ENCODE results near the gene ZNF133. TPM values are rescaled to one million over a fixed set of nuclear protein-coding genes. Genes with fewer than 3 reads are reported as not detected.

ZNF133 gene
- polyA plus RNA-seq, 1 donor from 2014 or later: 71.2 TPM

- TF ChIP-seq SMC3 (conservative IDR thresholded peaks at IDR 0.05; ENCODE audit: poor library complexity): no peak
- no peak for TF ChIP-seq MXI1 (conservative IDR thresholded peaks at IDR 0.05; ENCODE audit: poor library complexity, severe bottlenecking)
- no peak for TF ChIP-seq EP300 (conservative IDR thresholded peaks at IDR 0.05; ENCODE audit: poor library complexity, severe bottlenecking)
- no peak for TF ChIP-seq TAF1 (IDR thresholded peaks at IDR 0.05; ENCODE audit: low read depth)
- no peak for TF ChIP-seq REST (IDR thresholded peaks at IDR 0.05; ENCODE audit: borderline replicate concordance)
- TF ChIP-seq EZH2 (IDR thresholded peaks at IDR 0.05; ENCODE audit: borderline replicate concordance, insufficient read depth, low read length, poor library complexity, severe bottlenecking): no peak
- no peak for TF ChIP-seq RAD21 (conservative IDR thresholded peaks at IDR 0.05)
- TF ChIP-seq CTCF (IDR thresholded peaks at IDR 0.05; ENCODE audit: poor library complexity, severe bottlenecking): no peak
- TF ChIP-seq POLR2AphosphoS5 (IDR thresholded peaks at IDR 0.05): no peak
- Histone ChIP-seq H3K36me3 (ENCODE audit: insufficient read depth, low read length) (peaks cover 6% of the 10 kb centered on the region), H3K27me3 (ENCODE audit: insufficient read depth, low read depth, low read length) (no peaks in the 10 kb centered on the region), H3K9ac (ENCODE audit: low read length) (no peak overlapping the region), H3K9me2 (ENCODE audit: insufficient read depth, low read length) (no peaks in the 10 kb centered on the region), H4K20me1 (ENCODE audit: insufficient read depth) (no peaks in the 10 kb centered on the region), H3K4me3 (ENCODE audit: low read length) (no peak overlapping the region), H2AFZ (ENCODE audit: low read depth, low read length) (no peak overlapping the region), H3K79me2 (replicated peaks; ENCODE audit: insufficient read depth, low read length) (no peaks in the 10 kb centered on the region), H3K9me3 (ENCODE audit: low read length) (no peaks in the 10 kb centered on the region), H3F3A (ENCODE audit: insufficient read depth, low read length, poor library complexity, severe bottlenecking) (no peaks in the 10 kb centered on the region), H3K4me2 (ENCODE audit: low read length) (no peak overlapping the region), H3K27ac (ENCODE audit: low read length) (no peak overlapping the region)
Observed at GRCh38 chr20:18321316-18321715, 33.0 kb downstream of the ZNF133 start.

- H3F3A ChIP-seq (ENCODE audit: insufficient read depth, low read length, poor library complexity, severe bottlenecking): no peaks in the 10 kb centered on the region
- no peak overlapping the region for H3K4me2 ChIP-seq (ENCODE audit: low read length)
- H3K27me3 ChIP-seq (ENCODE audit: insufficient read depth, low read depth, low read length): no peaks in the 10 kb centered on the region
- no peak overlapping the region for H2AFZ ChIP-seq (ENCODE audit: low read depth, low read length)
- no peak overlapping the region for H3K9ac ChIP-seq (ENCODE audit: low read length)
- no peaks in the 10 kb centered on the region for H3K9me3 ChIP-seq (ENCODE audit: low read length)
- TF ChIP-seq CTCF (IDR thresholded peaks at IDR 0.05; ENCODE audit: poor library complexity, severe bottlenecking): no peak
- no peak overlapping the region for H3K27ac ChIP-seq (ENCODE audit: low read length)
- no peaks in the 10 kb centered on the region for H4K20me1 ChIP-seq (ENCODE audit: insufficient read depth)
- H3K36me3 ChIP-seq (ENCODE audit: insufficient read depth, low read length): peaks cover 4% of the 10 kb centered on the region
- no peaks in the 10 kb centered on the region for H3K79me2 ChIP-seq (replicated peaks; ENCODE audit: insufficient read depth, low read length)
- no peak overlapping the region for H3K4me3 ChIP-seq (ENCODE audit: low read length)
- H3K9me2 ChIP-seq (ENCODE audit: insufficient read depth, low read length): no peaks in the 10 kb centered on the region
Observed at GRCh38 chr20:18321976-18322950, 33.9 kb downstream of the ZNF133 start.

Data from neural cell (in vitro differentiated cells).